Aorta (tissue), 5 donors: ENCODE results near the gene C10orf143. TPM values are rescaled to one million over a fixed set of nuclear protein-coding genes. Genes with fewer than 3 reads are reported as not detected.

Experiments
- ATAC-seq: fragments of 200-7000 bp; cut with Tn5 transposase; one replicate; pipeline ENCODE4 v1.9.1; 2022; ENCODE audit warnings: moderate library complexity; ENCODE audit not compliant: low FRiP score
- DNase-seq, 2 donors: peaks; one replicate each; pipeline ENCODE4 v3.0.0-alpha.2; 2020
- H3K27ac ChIP-seq, 2 donors: one replicate each; pipeline ENCODE4 v1.5.1; 2013; ENCODE audit warnings: low read length in 2 of 2, mild to moderate bottlenecking in 2 of 2, moderate library complexity in 2 of 2, control low read depth in 1 of 2, inconsistent platforms in 1 of 2, low read depth in 1 of 2
- H3K27me3 ChIP-seq, 2 donors: one replicate each; pipeline ENCODE4 v1.6.1; 2013; ENCODE audit warnings: control low read depth in 1 of 2, low read length in 1 of 2, mild to moderate bottlenecking in 1 of 2, moderate library complexity in 1 of 2; ENCODE audit not compliant: insufficient read depth in 2 of 2, control insufficient read depth in 1 of 2
- H3K36me3 ChIP-seq, 2 donors: one replicate each; pipeline ENCODE4 v1.6.1; 2013; ENCODE audit warnings: control low read depth in 1 of 2, low read length in 1 of 2, mild to moderate bottlenecking in 1 of 2; ENCODE audit not compliant: insufficient read depth in 2 of 2, control insufficient read depth in 1 of 2
- H3K4me1 ChIP-seq, 2 donors: one replicate each; pipeline ENCODE4 v1.6.1; 2013; ENCODE audit warnings: low read length in 2 of 2, control low read depth in 1 of 2, mild to moderate bottlenecking in 1 of 2, moderate library complexity in 1 of 2; ENCODE audit not compliant: insufficient read depth in 2 of 2, control insufficient read depth in 1 of 2
- H3K4me3 ChIP-seq, 2 donors: one replicate each; pipeline ENCODE4 v1.5.1; 2013; ENCODE audit warnings: low read length in 2 of 2, control low read depth in 1 of 2, mild to moderate bottlenecking in 1 of 2
- H3K9me3 ChIP-seq: one replicate; pipeline ENCODE4 v1.6.1; 2013; ENCODE audit warnings: mild to moderate bottlenecking, low read length; ENCODE audit not compliant: control insufficient read depth
- WGBS, 2 donors: extraction: QIAGEN DNeasy Blood & Tissue Kit; methylation state at CpG; one replicate each; pipeline ENCODE4 v1.1.7; 2013; 5-methylcytosine and 5-hydroxymethylcytosine counted together
- intact Hi-C, 2 donors: fragments of 100-400 bp; cut with DNase I; formaldehyde crosslinking; loops; one replicate each; pipeline versions ENCODE4 v1.14.2 to v1.15.0; 2022
- polyA plus RNA-seq, 2 donors: library from polyadenylated mRNA; stranded (reverse); fragments of 200-250 nt; gene quantifications; one replicate each; pipeline ENCODE4 v1.2.3, GENCODE V29; 2013
- total RNA-seq, 2 donors: library from RNA; stranded (reverse); fragmentation: NEBNext Ultra II Directional; extraction: Animal tissue kit (Norgen Biotek cat#: 25700); gene quantifications; one replicate each; pipeline ENCODE4 v1.2.1, GENCODE V29; 2021
- donor health status: healthy with polysubstance abuse.
- donor health status: Bipolar disorder and iron deficiency.
- donor health status: DM: no; HTN: no; CAD: no.
- donor health status: DM: no; HTN: no; CAD: no.
- donor health status: DM: yes; HTN: yes; CAD: no.

C10orf143 gene
- total and polyA plus RNA-seq, 4 donors, result 1.9 to 7.5 (median 5.0) TPM

GRCh38 chr10:130014263-130015074, 96.2 kb downstream of the C10orf143 start:
- no peak for DNase-seq
- no peak for ATAC-seq
- Histone ChIP-seq H3K4me3 (no peak overlapping the region), H3K4me1 (no peaks in the 10 kb centered on the region), H3K27me3 (no peaks in the 10 kb centered on the region), H3K27ac (no peak overlapping the region), H3K36me3 (no peaks in the 10 kb centered on the region), H3K9me3 (no peaks in the 10 kb centered on the region)
- intact Hi-C loops, result no loop called here
- WGBS, 2 donors, result 58 to 75% methylated on average over 35 of the region's 35 CpGs

Other genes with a start within 250 kb of the C10orf143 start
- 10 to 100 TPM in 1 of 2 donors, 1 to 10 TPM in 1; 8.4 to 23.3 TPM for gene EBF3, start 146.6 kb downstream of the C10orf143 start, total RNA-seq
- under 1 TPM; 0.13 to 0.15 TPM for gene EBF3, start 146.6 kb downstream of the C10orf143 start, polyA plus RNA-seq
- gene GLRX3, start 25.6 kb upstream of the C10orf143 start, total RNA-seq, result 10 to 100 TPM; 47.1 to 50.0 TPM
- gene GLRX3, start 25.6 kb upstream of the C10orf143 start, polyA plus RNA-seq, result 10 to 100 TPM; 58.2 to 95.3 TPM